Ovary (tissue), 9 donors: ENCODE data around the gene RAB15. TPM values are rescaled to one million over a fixed set of nuclear protein-coding genes. Genes with fewer than 3 reads are reported as not detected.

ENCODE experiments used
- DNase-seq, 5 donors: peaks; one replicate each; pipeline ENCODE4 v3.0.0-alpha.2; 2019 to 2020
- H3K27ac ChIP-seq, 2 donors: fragments of 200-600 bp; one replicate each; pipeline versions ENCODE4 v1.5.1 to v1.8.0; 2019 to 2022
- H3K27me3 ChIP-seq: fragments of 200-600 bp; one replicate; pipeline ENCODE4 v1.8.0; 2022
- H3K36me3 ChIP-seq: fragments of 200-600 bp; sonication (generic); one replicate; pipeline ENCODE4 v1.5.1; 2019
- H3K4me1 ChIP-seq: one replicate; pipeline ENCODE4 v1.8.1; 2013; ENCODE audit warnings: mild to moderate bottlenecking, moderate library complexity; ENCODE audit not compliant: insufficient read depth
- H3K4me3 ChIP-seq: fragments of 200-600 bp; sonication (generic); one replicate; pipeline ENCODE4 v1.5.1; 2017
- H3K9me3 ChIP-seq, 2 donors: fragments of 200-600 bp in 1 of 2; sonication (generic) in 1 of 2; one replicate each; pipeline versions ENCODE4 v1.5.1 to v1.8.1; 2013 to 2019; ENCODE audit warnings: mild to moderate bottlenecking in 1 of 2, moderate library complexity in 1 of 2
- EP300 ChIP-seq: sonication (generic); formaldehyde crosslinking; IDR thresholded peaks from one replicate; pipeline ENCODE4 v1.6.1; 2017; ENCODE audit warnings: antibody characterized with exemption
- POLR2A ChIP-seq: fragments of 450-650 bp; IDR thresholded peaks from one replicate; pipeline ENCODE4 v1.6.1; 2017; ENCODE audit warnings: antibody characterized with exemption, mild to moderate bottlenecking, moderate library complexity
- WGBS, 3 donors: extraction: QIAGEN DNeasy Blood & Tissue Kit in 1 of 3; methylation state at CpG; one replicate each; pipeline versions ENCODE4 v1.1.5 to v1.1.7; 2013 to 2017; 5-methylcytosine and 5-hydroxymethylcytosine counted together
- intact Hi-C, 4 donors: fragments of 100-400 bp; cut with DNase I; formaldehyde crosslinking; loops; one replicate each; pipeline versions ENCODE4 v1.11.0 to v1.15.1; 2022 to 2023
- polyA plus RNA-seq, 2 donors: library from polyadenylated mRNA; stranded (reverse); fragments of 200-250 nt in 1 of 2; fragments of 350-450 nt in 1 of 2; fragmentation: Illumina TruSeq in 1 of 2; extraction: RNeasy Lipid Tissue Mini Kit (QIAGEN cat#74804) in 1 of 2; gene quantifications; one replicate each; pipeline ENCODE4 v1.2.3, GENCODE V29; 2013 to 2014
- total RNA-seq, 7 donors: library from RNA; depleted of rRNA in 2 of 7; stranded (reverse); fragments of >200 nt in 2 of 7; fragmentation: NEBNext Ultra II Directional in 3 of 7; extraction: Animal tissue kit (Norgen Biotek cat#: 25700) in 3 of 7; gene quantifications; one replicate each; pipeline versions ENCODE4 v1.1.0 to v1.2.4, GENCODE V29; 2016 to 2023
- TF ChIP-seq, protein P1 (sequence below), 3 donors: fragments of 450-650 bp in 2 of 3; fragments of 200-600 bp in 1 of 3; IDR thresholded peaks; one replicate each; pipeline versions ENCODE4 v1.5.1 to v1.8.0; 2016 to 2022; ENCODE audit warnings: antibody characterized with exemption in 3 of 3, mild to moderate bottlenecking in 1 of 3
- donor health status: DM: no; HTN: no; CAD: no; lungs with moderate emphysema.
- donor health status: DM: no; HTN: no; CAD: no.
- donor health status: Bipolar disorder and iron deficiency.
- donor health status: DM: yes; HTN: yes; CAD: no.
- donor health status: DM: no; HTN: no; CAD: no.
- donor health status: DM: yes; HTN: yes; CAD: no.

The RAB15 gene
- total and polyA plus RNA-seq, 9 donors = 0.83 to 5.7 (median 2.5) TPM

- Histone ChIP-seq H3K27ac (no peak overlapping the region), H3K27me3 (no peaks in the 10 kb centered on the region), H3K9me3 (no peaks in the 10 kb centered on the region), H3K4me3 (no peak overlapping the region), H3K36me3 (no peaks in the 10 kb centered on the region), H3K4me1 (no peaks in the 10 kb centered on the region)
- WGBS, 3 donors = 77 to 87% (median 84%) methylated on average over 6 of the region's 6 CpGs
- intact Hi-C loops = no loop called here
- no peak for TF ChIP-seq POLR2A
- TF ChIP-seq, protein P1, sequence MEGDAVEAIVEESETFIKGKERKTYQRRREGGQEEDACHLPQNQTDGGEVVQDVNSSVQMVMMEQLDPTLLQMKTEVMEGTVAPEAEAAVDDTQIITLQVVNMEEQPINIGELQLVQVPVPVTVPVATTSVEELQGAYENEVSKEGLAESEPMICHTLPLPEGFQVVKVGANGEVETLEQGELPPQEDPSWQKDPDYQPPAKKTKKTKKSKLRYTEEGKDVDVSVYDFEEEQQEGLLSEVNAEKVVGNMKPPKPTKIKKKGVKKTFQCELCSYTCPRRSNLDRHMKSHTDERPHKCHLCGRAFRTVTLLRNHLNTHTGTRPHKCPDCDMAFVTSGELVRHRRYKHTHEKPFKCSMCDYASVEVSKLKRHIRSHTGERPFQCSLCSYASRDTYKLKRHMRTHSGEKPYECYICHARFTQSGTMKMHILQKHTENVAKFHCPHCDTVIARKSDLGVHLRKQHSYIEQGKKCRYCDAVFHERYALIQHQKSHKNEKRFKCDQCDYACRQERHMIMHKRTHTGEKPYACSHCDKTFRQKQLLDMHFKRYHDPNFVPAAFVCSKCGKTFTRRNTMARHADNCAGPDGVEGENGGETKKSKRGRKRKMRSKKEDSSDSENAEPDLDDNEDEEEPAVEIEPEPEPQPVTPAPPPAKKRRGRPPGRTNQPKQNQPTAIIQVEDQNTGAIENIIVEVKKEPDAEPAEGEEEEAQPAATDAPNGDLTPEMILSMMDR (IDR thresholded peaks at IDR 0.05) = no peak
- TF ChIP-seq EP300 = no peak
- no peak for DNase-seq
Observed at GRCh38 chr14:64946310-64947045, 25.7 kb downstream of the RAB15 start.

GRCh38 chr14:64945431-64946178 lies 26.5 kb downstream of the RAB15 start:
- Histone ChIP-seq H3K9me3 (no peaks in the 10 kb centered on the region), H3K27ac (no peak overlapping the region), H3K36me3 (no peaks in the 10 kb centered on the region), H3K4me1 (no peaks in the 10 kb centered on the region), H3K27me3 (no peaks in the 10 kb centered on the region), H3K4me3 (no peak overlapping the region)
- 78 to 90% (median 85%) methylated on average over 12 of the region's 12 CpGs for WGBS, 3 donors
- TF ChIP-seq, protein P1 (IDR thresholded peaks at IDR 0.05) = no peak
- TF ChIP-seq EP300 (no peak), POLR2A (no peak)
- no peak for DNase-seq
- intact Hi-C loops = no loop called here

DNA sequence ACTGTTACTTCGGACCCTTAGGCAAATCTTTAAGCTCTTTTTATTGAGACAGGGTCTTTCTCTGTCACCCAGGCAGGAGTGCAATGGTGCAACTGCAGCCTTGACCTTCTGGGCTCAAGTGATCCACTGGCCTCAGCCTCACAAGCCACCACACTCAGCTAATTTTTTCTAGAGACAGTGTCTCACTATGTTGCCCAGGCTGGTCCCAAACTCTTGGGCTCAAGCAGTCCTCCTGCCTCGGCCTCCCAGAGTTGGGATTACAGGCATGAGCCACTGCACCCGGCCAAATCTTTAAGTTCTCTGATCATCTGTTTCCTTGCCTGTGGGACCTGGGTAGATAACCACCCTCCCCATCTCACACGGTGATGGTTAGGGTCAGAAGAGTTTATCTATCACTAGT lies 27.3 kb downstream of the RAB15 start:
- no peaks in the 10 kb centered on the region for H3K27me3 ChIP-seq
- DNase-seq = no peak
- no peaks in the 10 kb centered on the region for H3K9me3 ChIP-seq
- H3K36me3 ChIP-seq = no peaks in the 10 kb centered on the region
- no peaks in the 10 kb centered on the region for H3K4me1 ChIP-seq
- H3K27ac ChIP-seq = no peak overlapping the region
- H3K4me3 ChIP-seq = no peak overlapping the region
- TF ChIP-seq, protein P1 (IDR thresholded peaks at IDR 0.05) = no peak
- TF ChIP-seq EP300 (no peak), POLR2A (no peak)
- WGBS, 3 donors = 90 to 91% (median 90%) methylated on average over 4 of the region's 4 CpGs
- intact Hi-C loops = no loop called here

GRCh38 chr14:64944041-64944440 lies 28.1 kb downstream of the RAB15 start:
- no peak overlapping the region for H3K27ac ChIP-seq
- TF ChIP-seq, protein P1 (IDR thresholded peaks at IDR 0.05) = no peak
- TF ChIP-seq POLR2A = no peak
- TF ChIP-seq EP300 = no peak
- H3K4me1 ChIP-seq = peaks cover 2% of the 10 kb centered on the region
- DNase-seq = no peak
- no peaks in the 10 kb centered on the region for H3K27me3 ChIP-seq
- no peaks in the 10 kb centered on the region for H3K9me3 ChIP-seq
- H3K4me3 ChIP-seq = no peak overlapping the region
- no peaks in the 10 kb centered on the region for H3K36me3 ChIP-seq
- intact Hi-C loops = no loop called here
- 89 to 95% (median 92%) methylated on average over 2 of the region's 2 CpGs for WGBS, 3 donors
